GM12878 (cell line): ENCODE data around the gene DCAF5.

Source experiments
- FOS ChIP-seq: IDR thresholded peaks from 3 replicates; pipeline ENCODE4 v1.6.1; 2011; ENCODE audit warnings: borderline replicate concordance; ENCODE audit not compliant: insufficient read length; ENCODE audit errors: extremely low read depth
- SMC3 ChIP-seq: IDR thresholded peaks from 2 replicates; pipeline ENCODE4 v1.6.1; 2011; ENCODE audit warnings: low read length, improper control_type of control experiment, borderline replicate concordance
- YY1 ChIP-seq: IDR thresholded peaks from 2 replicates; pipeline ENCODE4 v1.6.1; 2011; ENCODE audit warnings: low read depth, mild to moderate bottlenecking, low read length
- TF ChIP-seq, protein P1 (sequence below), 3 experiments: IDR thresholded peaks in 2 of 3; conservative IDR thresholded peaks in 1 of 3; 2 replicates each; pipeline ENCODE4 v1.5.1; 2011; ENCODE audit warnings: low read depth in 3 of 3, low read length in 3 of 3, mild to moderate bottlenecking in 3 of 3, control low read depth in 2 of 3, moderate library complexity in 2 of 3, inconsistent platforms in 1 of 3, mixed read lengths in 1 of 3; ENCODE audit not compliant: control insufficient read depth in 2 of 3, insufficient read depth in 1 of 3; ENCODE audit errors: extremely low read depth in 1 of 3
- TF ChIP-seq, protein P2 (sequence below): fragments of 450-650 bp; IDR thresholded peaks from 2 replicates; pipeline ENCODE4 v1.6.1; 2017; ENCODE audit warnings: mild to moderate bottlenecking

DNA sequence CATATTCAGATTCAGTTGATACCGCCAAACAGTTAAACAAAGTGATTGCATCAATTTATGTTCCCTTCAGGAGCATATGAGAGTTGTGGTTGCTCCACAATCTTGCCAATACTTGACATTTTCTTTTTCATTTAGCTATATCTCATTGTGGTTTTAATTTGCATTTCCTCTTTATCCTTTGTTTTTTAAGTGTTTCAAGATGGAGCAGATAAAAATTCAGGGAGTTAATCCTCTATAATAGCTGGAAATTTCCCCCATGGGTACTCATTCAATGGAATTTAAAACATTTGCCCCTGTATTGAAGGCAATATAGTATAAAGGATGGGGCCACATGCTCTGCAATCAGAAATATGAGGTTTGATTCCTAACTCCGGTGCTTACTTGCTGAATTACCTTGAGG, 37.3 kb upstream of the DCAF5 start:
- no peak for TF ChIP-seq FOS
- TF ChIP-seq YY1: no peak
- TF ChIP-seq SMC3: no peak
- TF ChIP-seq, protein P1, sequence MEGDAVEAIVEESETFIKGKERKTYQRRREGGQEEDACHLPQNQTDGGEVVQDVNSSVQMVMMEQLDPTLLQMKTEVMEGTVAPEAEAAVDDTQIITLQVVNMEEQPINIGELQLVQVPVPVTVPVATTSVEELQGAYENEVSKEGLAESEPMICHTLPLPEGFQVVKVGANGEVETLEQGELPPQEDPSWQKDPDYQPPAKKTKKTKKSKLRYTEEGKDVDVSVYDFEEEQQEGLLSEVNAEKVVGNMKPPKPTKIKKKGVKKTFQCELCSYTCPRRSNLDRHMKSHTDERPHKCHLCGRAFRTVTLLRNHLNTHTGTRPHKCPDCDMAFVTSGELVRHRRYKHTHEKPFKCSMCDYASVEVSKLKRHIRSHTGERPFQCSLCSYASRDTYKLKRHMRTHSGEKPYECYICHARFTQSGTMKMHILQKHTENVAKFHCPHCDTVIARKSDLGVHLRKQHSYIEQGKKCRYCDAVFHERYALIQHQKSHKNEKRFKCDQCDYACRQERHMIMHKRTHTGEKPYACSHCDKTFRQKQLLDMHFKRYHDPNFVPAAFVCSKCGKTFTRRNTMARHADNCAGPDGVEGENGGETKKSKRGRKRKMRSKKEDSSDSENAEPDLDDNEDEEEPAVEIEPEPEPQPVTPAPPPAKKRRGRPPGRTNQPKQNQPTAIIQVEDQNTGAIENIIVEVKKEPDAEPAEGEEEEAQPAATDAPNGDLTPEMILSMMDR (IDR thresholded peaks at IDR 0.05 in 2 of 3, conservative IDR thresholded peaks at IDR 0.05 in 1 of 3; ENCODE audit: control insufficient read depth in 2 of 3, extremely low read depth in 1 of 3, insufficient read depth in 1 of 3, low read depth in 3 of 3, low read length in 3 of 3): no peak
- TF ChIP-seq, protein P2, sequence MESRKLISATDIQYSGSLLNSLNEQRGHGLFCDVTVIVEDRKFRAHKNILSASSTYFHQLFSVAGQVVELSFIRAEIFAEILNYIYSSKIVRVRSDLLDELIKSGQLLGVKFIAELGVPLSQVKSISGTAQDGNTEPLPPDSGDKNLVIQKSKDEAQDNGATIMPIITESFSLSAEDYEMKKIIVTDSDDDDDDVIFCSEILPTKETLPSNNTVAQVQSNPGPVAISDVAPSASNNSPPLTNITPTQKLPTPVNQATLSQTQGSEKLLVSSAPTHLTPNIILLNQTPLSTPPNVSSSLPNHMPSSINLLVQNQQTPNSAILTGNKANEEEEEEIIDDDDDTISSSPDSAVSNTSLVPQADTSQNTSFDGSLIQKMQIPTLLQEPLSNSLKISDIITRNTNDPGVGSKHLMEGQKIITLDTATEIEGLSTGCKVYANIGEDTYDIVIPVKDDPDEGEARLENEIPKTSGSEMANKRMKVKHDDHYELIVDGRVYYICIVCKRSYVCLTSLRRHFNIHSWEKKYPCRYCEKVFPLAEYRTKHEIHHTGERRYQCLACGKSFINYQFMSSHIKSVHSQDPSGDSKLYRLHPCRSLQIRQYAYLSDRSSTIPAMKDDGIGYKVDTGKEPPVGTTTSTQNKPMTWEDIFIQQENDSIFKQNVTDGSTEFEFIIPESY: no peak
